GM21381 (cell line): ENCODE data around the gene UBE2G2.
A peak's percentile ranks its signal among the peaks of the same experiment; 100 is the strongest.
"Not testable (repeated sequence)": the region's sequence is repeated elsewhere in the genome, so short reads cannot be mapped to it uniquely, and the experiment has no call there.

Source experiments
- ATAC-seq: cut with Tn5 transposase; IDR thresholded peaks from one replicate; pipeline ENCODE4 v1.9.1; 2021; ENCODE audit warnings: mild to moderate bottlenecking, moderate library complexity; ENCODE audit not compliant: unreplicated experiment

Gene UBE2G2

GRCh38 chr21:44836666-44837471, 35.2 kb upstream of the UBE2G2 start:
- no peak for ATAC-seq

- no peak for ATAC-seq
These were observed 34.7 kb upstream of the UBE2G2 start for GRCh38 chr21:44836349-44836665.

- ATAC-seq: no peak
These were observed 34.0 kb upstream of the UBE2G2 start for GRCh38 chr21:44835647-44835973.

GRCh38 chr21:44834951-44835646, 33.5 kb upstream of the UBE2G2 start:
- no peak for ATAC-seq

GRCh38 chr21:44834231-44834950, 32.8 kb upstream of the UBE2G2 start:
- no peak for ATAC-seq

GRCh38 chr21:44833663-44834062, 32.0 kb upstream of the UBE2G2 start:
- no peak for ATAC-seq

- not testable (repeated sequence) for ATAC-seq
These were observed 31.1 kb upstream of the UBE2G2 start for GRCh38 chr21:44832516-44833255.

- ATAC-seq: no peak
These were observed 29.7 kb upstream of the UBE2G2 start for GRCh38 chr21:44831227-44831860.

- no peak for ATAC-seq
These were observed 28.0 kb upstream of the UBE2G2 start for GRCh38 chr21:44829507-44830092.

GRCh38 chr21:44828362-44829056, 26.9 kb upstream of the UBE2G2 start:
- no peak for ATAC-seq

GRCh38 chr21:44823179-44823660, 21.6 kb upstream of the UBE2G2 start:
- no peak for ATAC-seq

GRCh38 chr21:44822484-44823178, 21.0 kb upstream of the UBE2G2 start:
- no peak for ATAC-seq

GRCh38 chr21:44820851-44821250, 19.2 kb upstream of the UBE2G2 start:
- no peak for ATAC-seq

- no peak for ATAC-seq
These were observed 17.9 kb upstream of the UBE2G2 start for GRCh38 chr21:44819283-44820243.

GRCh38 chr21:44818640-44819011, 17.0 kb upstream of the UBE2G2 start:
- no peak for ATAC-seq

GRCh38 chr21:44817914-44818639, 16.5 kb upstream of the UBE2G2 start, which contains the start of gene SUMO3:
SUMO3 (minus strand) TSS chr21:44818062; CDS start chr21:44817968, 94 bp downstream.
- ATAC-seq: peak; percentile 61

GRCh38 chr21:44817506-44817880, 15.9 kb upstream of the UBE2G2 start:
- ATAC-seq: peak; percentile 84
